GM12878 (cell line): ENCODE measurements around the gene TTC5. TPM values are rescaled to one million over a fixed set of nuclear protein-coding genes. Genes with fewer than 3 reads are reported as not detected.

ENCODE experiments used
- CBFB ChIP-seq: IDR thresholded peaks from 2 replicates; pipeline ENCODE4 v1.6.1; 2016; ENCODE audit warnings: antibody characterized with exemption, low read depth
- PML ChIP-seq: IDR thresholded peaks from 2 replicates; pipeline ENCODE4 v1.6.1; 2012; ENCODE audit warnings: low read length, inconsistent platforms
- SMC3 ChIP-seq: IDR thresholded peaks from 2 replicates; pipeline ENCODE4 v1.6.1; 2011; ENCODE audit warnings: low read length, improper control_type of control experiment, borderline replicate concordance
- SREBF1 ChIP-seq: IDR thresholded peaks from 2 replicates; pipeline ENCODE4 v1.6.1; 2012; ENCODE audit warnings: mild to moderate bottlenecking, low read length
- SUPT20H ChIP-seq: IDR thresholded peaks from 2 replicates; pipeline ENCODE4 v1.6.1; 2011; ENCODE audit warnings: low read depth, mild to moderate bottlenecking, low read length, moderate library complexity, borderline replicate concordance; ENCODE audit not compliant: control insufficient read depth
- SUZ12 ChIP-seq: fragments of 200-600 bp; sonication (generic); IDR thresholded peaks from one replicate; pipeline ENCODE4 v1.6.1; 2018; ENCODE audit warnings: antibody characterized with exemption, mild to moderate bottlenecking; ENCODE audit not compliant: unreplicated experiment
- polyA plus RNA-seq, 11 experiments: library from polyadenylated mRNA; depleted of rRNA in 4 of 11; unstranded in 6 of 11; stranded (reverse) in 5 of 11; fragments of >200 nt; fragmentation: Nextera tagmentation in 4 of 11; fragmentation: Illumina TruSeq in 1 of 11; extraction: Ambion mirVana in 4 of 11; extraction: Trizol in 1 of 11; gene quantifications; 1 replicate in 1 of 11; 2 replicates in 10 of 11; pipeline versions ENCODE4 v1.2.1 to v1.2.3, GENCODE V29; 2011 to 2016; ENCODE audit warnings: inconsistent platforms in 2 of 11, missing spikeins in 2 of 11, low read depth in 1 of 11
- total RNA-seq, 4 experiments: library from RNA; depleted of rRNA in 3 of 4; stranded (reverse); fragments of >200 nt in 3 of 4; fragmentation: Illumina TruSeq in 1 of 4; extraction: Trizol in 1 of 4; gene quantifications; 2 replicates each; pipeline versions ENCODE4 v1.2.1 to v1.2.3, GENCODE V29; 2013 to 2021
- TF ChIP-seq, protein P1 (sequence below): fragments of 450-650 bp; IDR thresholded peaks from 2 replicates; pipeline ENCODE4 v1.6.1; 2016; ENCODE audit warnings: mild to moderate bottlenecking, moderate library complexity, borderline replicate concordance
- TF ChIP-seq, protein P2 (sequence below): IDR thresholded peaks from 2 replicates; pipeline ENCODE4 v1.6.1; 2012; ENCODE audit warnings: mild to moderate bottlenecking, low read depth, low read length
- TF ChIP-seq, protein P3 (sequence below): fragments of 450-650 bp; IDR thresholded peaks from 2 replicates; pipeline ENCODE4 v1.6.1; 2017; ENCODE audit warnings: borderline replicate concordance
- TF ChIP-seq, protein P4 (sequence below): fragments of 450-650 bp; IDR thresholded peaks from 2 replicates; pipeline ENCODE4 v1.6.1; 2017; ENCODE audit warnings: mild to moderate bottlenecking
- TF ChIP-seq, protein P5 (sequence below): fragments of 450-650 bp; IDR thresholded peaks from 2 replicates; pipeline ENCODE4 v1.6.1; 2014; ENCODE audit warnings: mild to moderate bottlenecking

TTC5 gene
- total and polyA plus RNA-seq, 10 of the 15 experiments (the other 5 are each of a cell fraction or from before 2014, with no cell fraction given), result 6.9 to 21.6 (median 13.5) TPM

DNA sequence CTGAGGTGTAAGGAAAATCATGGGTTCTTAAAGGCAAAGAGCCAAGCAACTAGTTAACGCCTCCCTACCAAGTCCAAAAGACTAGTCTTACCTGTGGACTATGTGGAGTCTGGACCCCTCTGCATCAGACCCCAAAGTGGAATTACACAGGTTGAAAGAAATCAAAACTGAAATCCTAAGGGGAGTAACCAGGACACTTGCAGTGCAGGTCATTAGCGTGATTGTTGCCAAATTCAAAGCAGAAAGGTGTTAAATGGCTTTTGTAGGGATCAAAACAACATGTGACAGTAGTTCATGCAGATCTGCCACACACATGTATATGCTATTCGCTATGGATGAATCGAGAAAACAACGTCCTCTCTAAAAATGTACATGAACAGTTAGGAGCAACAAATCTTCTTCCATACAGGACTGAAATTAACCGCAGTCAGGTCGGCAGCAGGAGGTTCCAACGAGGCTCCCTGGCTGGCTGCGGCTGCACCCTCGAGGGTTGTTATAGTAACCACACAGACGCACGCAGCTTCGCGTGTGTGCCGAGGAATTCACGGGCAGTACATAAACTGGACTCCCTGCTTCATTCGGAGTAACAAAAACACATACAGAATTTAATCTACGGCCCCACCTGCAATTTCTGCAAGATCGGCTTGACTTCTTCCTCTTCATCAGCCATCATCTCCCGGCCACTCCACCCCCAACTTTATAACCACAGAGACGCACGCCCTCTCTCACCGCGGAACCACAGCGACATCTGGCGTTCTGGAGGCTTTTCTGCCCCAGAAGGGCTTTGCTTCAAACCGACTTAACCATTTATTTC is at the start of gene TTC5 (continued):
- TF ChIP-seq, protein P1, sequence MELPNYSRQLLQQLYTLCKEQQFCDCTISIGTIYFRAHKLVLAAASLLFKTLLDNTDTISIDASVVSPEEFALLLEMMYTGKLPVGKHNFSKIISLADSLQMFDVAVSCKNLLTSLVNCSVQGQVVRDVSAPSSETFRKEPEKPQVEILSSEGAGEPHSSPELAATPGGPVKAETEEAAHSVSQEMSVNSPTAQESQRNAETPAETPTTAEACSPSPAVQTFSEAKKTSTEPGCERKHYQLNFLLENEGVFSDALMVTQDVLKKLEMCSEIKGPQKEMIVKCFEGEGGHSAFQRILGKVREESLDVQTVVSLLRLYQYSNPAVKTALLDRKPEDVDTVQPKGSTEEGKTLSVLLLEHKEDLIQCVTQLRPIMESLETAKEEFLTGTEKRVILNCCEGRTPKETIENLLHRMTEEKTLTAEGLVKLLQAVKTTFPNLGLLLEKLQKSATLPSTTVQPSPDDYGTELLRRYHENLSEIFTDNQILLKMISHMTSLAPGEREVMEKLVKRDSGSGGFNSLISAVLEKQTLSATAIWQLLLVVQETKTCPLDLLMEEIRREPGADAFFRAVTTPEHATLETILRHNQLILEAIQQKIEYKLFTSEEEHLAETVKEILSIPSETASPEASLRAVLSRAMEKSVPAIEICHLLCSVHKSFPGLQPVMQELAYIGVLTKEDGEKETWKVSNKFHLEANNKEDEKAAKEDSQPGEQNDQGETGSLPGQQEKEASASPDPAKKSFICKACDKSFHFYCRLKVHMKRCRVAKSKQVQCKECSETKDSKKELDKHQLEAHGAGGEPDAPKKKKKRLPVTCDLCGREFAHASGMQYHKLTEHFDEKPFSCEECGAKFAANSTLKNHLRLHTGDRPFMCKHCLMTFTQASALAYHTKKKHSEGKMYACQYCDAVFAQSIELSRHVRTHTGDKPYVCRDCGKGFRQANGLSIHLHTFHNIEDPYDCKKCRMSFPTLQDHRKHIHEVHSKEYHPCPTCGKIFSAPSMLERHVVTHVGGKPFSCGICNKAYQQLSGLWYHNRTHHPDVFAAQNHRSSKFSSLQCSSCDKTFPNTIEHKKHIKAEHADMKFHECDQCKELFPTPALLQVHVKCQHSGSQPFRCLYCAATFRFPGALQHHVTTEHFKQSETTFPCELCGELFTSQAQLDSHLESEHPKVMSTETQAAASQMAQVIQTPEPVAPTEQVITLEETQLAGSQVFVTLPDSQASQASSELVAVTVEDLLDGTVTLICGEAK, result peak; percentile 17; the same call in 1 of the 2 replicates
- TF ChIP-seq, protein P2, sequence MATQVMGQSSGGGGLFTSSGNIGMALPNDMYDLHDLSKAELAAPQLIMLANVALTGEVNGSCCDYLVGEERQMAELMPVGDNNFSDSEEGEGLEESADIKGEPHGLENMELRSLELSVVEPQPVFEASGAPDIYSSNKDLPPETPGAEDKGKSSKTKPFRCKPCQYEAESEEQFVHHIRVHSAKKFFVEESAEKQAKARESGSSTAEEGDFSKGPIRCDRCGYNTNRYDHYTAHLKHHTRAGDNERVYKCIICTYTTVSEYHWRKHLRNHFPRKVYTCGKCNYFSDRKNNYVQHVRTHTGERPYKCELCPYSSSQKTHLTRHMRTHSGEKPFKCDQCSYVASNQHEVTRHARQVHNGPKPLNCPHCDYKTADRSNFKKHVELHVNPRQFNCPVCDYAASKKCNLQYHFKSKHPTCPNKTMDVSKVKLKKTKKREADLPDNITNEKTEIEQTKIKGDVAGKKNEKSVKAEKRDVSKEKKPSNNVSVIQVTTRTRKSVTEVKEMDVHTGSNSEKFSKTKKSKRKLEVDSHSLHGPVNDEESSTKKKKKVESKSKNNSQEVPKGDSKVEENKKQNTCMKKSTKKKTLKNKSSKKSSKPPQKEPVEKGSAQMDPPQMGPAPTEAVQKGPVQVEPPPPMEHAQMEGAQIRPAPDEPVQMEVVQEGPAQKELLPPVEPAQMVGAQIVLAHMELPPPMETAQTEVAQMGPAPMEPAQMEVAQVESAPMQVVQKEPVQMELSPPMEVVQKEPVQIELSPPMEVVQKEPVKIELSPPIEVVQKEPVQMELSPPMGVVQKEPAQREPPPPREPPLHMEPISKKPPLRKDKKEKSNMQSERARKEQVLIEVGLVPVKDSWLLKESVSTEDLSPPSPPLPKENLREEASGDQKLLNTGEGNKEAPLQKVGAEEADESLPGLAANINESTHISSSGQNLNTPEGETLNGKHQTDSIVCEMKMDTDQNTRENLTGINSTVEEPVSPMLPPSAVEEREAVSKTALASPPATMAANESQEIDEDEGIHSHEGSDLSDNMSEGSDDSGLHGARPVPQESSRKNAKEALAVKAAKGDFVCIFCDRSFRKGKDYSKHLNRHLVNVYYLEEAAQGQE, result no peak
- TF ChIP-seq, protein P3, sequence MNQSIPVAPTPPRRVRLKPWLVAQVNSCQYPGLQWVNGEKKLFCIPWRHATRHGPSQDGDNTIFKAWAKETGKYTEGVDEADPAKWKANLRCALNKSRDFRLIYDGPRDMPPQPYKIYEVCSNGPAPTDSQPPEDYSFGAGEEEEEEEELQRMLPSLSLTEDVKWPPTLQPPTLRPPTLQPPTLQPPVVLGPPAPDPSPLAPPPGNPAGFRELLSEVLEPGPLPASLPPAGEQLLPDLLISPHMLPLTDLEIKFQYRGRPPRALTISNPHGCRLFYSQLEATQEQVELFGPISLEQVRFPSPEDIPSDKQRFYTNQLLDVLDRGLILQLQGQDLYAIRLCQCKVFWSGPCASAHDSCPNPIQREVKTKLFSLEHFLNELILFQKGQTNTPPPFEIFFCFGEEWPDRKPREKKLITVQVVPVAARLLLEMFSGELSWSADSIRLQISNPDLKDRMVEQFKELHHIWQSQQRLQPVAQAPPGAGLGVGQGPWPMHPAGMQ, result no peak
- TF ChIP-seq SMC3, result peak; percentile 61; the same call in 1 of the 2 replicates
- TF ChIP-seq, protein P4, sequence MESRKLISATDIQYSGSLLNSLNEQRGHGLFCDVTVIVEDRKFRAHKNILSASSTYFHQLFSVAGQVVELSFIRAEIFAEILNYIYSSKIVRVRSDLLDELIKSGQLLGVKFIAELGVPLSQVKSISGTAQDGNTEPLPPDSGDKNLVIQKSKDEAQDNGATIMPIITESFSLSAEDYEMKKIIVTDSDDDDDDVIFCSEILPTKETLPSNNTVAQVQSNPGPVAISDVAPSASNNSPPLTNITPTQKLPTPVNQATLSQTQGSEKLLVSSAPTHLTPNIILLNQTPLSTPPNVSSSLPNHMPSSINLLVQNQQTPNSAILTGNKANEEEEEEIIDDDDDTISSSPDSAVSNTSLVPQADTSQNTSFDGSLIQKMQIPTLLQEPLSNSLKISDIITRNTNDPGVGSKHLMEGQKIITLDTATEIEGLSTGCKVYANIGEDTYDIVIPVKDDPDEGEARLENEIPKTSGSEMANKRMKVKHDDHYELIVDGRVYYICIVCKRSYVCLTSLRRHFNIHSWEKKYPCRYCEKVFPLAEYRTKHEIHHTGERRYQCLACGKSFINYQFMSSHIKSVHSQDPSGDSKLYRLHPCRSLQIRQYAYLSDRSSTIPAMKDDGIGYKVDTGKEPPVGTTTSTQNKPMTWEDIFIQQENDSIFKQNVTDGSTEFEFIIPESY, result no peak
- peak; percentile 77; the same call in 1 of the 2 replicates for TF ChIP-seq CBFB
- no peak for TF ChIP-seq SUZ12
- TF ChIP-seq SUPT20H, result no peak
- TF ChIP-seq, protein P5, sequence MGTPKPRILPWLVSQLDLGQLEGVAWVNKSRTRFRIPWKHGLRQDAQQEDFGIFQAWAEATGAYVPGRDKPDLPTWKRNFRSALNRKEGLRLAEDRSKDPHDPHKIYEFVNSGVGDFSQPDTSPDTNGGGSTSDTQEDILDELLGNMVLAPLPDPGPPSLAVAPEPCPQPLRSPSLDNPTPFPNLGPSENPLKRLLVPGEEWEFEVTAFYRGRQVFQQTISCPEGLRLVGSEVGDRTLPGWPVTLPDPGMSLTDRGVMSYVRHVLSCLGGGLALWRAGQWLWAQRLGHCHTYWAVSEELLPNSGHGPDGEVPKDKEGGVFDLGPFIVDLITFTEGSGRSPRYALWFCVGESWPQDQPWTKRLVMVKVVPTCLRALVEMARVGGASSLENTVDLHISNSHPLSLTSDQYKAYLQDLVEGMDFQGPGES, result no peak
- TF ChIP-seq PML, result 0 out of 2 replicates have a peak, but pooled peaks have one; percentile 50
- no peak for TF ChIP-seq SREBF1
